Cardiac muscle cell (in vitro differentiated cells and primary cell): Measurements from ENCODE around the gene KDF1. TPM values are rescaled to one million over a fixed set of nuclear protein-coding genes. Genes with fewer than 3 reads are reported as not detected.

Experiments
- DNase-seq, 2 donors: peaks; one replicate each; pipeline versions ENCODE4 v3.0.0 to v3.0.0-alpha.2; 2010 to 2017; ENCODE audit warnings: low read depth in 1 of 2, low spot score in 1 of 2
- H3K27ac ChIP-seq: fragments of 200-600 bp; sonication (generic); 2 replicates; pipeline ENCODE4 v1.5.1; 2016
- H3K27me3 ChIP-seq: fragments of 200-600 bp; sonication (generic); 2 replicates; pipeline ENCODE4 v1.6.0; 2016; ENCODE audit warnings: control low read depth
- H3K36me3 ChIP-seq: fragments of 200-600 bp; sonication (generic); 2 replicates; pipeline ENCODE4 v1.5.1; 2016; ENCODE audit warnings: control low read depth
- H3K4me1 ChIP-seq: fragments of 200-600 bp; sonication (generic); 2 replicates; pipeline ENCODE4 v1.8.1; 2017; ENCODE audit warnings: low read depth, mild to moderate bottlenecking, mixed run types
- H3K4me3 ChIP-seq: fragments of 200-600 bp; sonication (generic); 2 replicates; pipeline ENCODE4 v1.5.1; 2016; ENCODE audit warnings: mild to moderate bottlenecking
- H3K9me3 ChIP-seq: fragments of 200-600 bp; sonication (generic); 2 replicates; pipeline ENCODE4 v1.5.1; 2017; ENCODE audit warnings: low read depth, mild to moderate bottlenecking, control low read depth
- polyA plus RNA-seq: library from polyadenylated mRNA; unstranded; fragments of >200 nt; fragmentation: Nextera tagmentation; extraction: Ambion mirVana; gene quantifications from 2 replicates; pipeline ENCODE4 v1.2.1, GENCODE V29; 2016
- total RNA-seq: library from RNA; depleted of rRNA; stranded (reverse); fragments of >200 nt; gene quantifications from 2 replicates; pipeline ENCODE4 v1.2.3, GENCODE V29; 2016
- TF ChIP-seq, protein P1 (sequence below): IDR thresholded peaks from 2 replicates; pipeline ENCODE4 v1.5.1; 2012; ENCODE audit warnings: low read depth, mild to moderate bottlenecking, low read length

Gene KDF1
- total and polyA plus RNA-seq, 2 experiments from 2014 or later = 0.35 to 0.63 TPM

DNA sequence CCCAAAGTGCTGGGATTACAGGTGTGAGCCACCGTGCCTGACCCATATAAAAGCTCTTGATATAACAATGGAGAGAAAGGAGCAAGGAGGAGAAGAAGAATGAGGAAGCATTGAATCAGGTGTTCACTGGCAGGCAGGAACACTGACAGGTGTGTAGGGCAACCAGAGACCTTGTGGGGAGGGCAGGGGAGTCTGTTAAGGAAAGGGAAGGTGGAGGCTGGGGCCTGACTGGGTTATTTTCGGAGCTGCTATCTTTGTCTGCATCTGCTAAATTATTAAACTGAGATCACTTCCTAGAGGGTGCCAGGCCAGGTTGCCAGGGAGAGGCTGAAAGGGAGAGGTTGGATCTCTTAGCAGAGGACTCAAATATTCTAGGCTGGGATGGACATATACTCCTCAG lies 26.4 kb upstream of the KDF1 start:
- Histone ChIP-seq H3K4me1 (no peaks in the 10 kb centered on the region), H3K36me3 (no peaks in the 10 kb centered on the region), H3K9me3 (no peaks in the 10 kb centered on the region), H3K4me3 (no peak overlapping the region), H3K27ac (no peak overlapping the region), H3K27me3 (peaks cover 34% of the 10 kb centered on the region)
- TF ChIP-seq, protein P1, sequence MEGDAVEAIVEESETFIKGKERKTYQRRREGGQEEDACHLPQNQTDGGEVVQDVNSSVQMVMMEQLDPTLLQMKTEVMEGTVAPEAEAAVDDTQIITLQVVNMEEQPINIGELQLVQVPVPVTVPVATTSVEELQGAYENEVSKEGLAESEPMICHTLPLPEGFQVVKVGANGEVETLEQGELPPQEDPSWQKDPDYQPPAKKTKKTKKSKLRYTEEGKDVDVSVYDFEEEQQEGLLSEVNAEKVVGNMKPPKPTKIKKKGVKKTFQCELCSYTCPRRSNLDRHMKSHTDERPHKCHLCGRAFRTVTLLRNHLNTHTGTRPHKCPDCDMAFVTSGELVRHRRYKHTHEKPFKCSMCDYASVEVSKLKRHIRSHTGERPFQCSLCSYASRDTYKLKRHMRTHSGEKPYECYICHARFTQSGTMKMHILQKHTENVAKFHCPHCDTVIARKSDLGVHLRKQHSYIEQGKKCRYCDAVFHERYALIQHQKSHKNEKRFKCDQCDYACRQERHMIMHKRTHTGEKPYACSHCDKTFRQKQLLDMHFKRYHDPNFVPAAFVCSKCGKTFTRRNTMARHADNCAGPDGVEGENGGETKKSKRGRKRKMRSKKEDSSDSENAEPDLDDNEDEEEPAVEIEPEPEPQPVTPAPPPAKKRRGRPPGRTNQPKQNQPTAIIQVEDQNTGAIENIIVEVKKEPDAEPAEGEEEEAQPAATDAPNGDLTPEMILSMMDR = no peak
- no peak for DNase-seq

DNA sequence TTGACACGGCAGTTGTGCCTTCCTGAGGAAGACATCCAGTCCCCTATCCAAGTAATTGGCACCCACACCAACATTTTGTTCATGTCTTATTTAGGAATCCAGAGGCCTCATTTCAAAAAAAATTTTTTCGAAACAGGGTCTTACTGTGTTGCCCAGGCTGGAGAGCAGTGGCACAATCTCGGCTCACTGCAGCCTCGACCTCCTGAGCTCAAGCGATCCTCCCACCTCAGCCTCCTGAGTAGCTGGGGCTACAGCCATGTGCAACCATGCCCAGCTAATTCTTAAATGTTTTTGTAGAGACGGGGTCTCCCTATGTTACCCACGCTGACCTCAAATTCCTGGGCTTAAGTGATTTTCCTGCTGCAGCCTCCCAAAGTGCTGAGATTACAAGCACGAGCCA lies 24.0 kb upstream of the KDF1 start:
- H3K27ac ChIP-seq = no peak overlapping the region
- TF ChIP-seq, protein P1 = no peak
- H3K4me3 ChIP-seq = no peak overlapping the region
- DNase-seq = no peak
- no peaks in the 10 kb centered on the region for H3K9me3 ChIP-seq
- H3K36me3 ChIP-seq = no peaks in the 10 kb centered on the region
- no peaks in the 10 kb centered on the region for H3K4me1 ChIP-seq
- H3K27me3 ChIP-seq = peaks cover 26% of the 10 kb centered on the region

DNA sequence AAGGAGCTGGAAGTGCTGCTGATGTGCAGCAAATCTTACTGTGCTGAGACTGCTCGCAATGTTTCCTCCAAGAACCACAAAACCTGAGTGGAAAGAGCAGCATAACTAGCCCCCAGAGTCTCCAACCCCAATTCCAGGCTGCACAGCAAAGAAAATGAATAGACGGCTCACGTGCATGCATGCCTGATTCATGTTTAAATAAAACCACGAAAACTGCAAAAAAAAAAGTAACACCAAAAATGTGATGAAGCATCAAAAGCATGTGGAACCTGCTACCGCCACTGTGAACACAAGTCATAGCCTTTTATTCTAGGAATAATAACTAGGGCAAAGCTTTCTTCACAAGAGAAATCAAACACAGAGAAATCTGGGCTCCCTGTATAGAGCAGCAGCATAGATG lies 23.6 kb upstream of the KDF1 start:
- DNase-seq = no peak
- no peak overlapping the region for H3K27ac ChIP-seq
- no peaks in the 10 kb centered on the region for H3K4me1 ChIP-seq
- H3K4me3 ChIP-seq = no peak overlapping the region
- peaks cover 26% of the 10 kb centered on the region for H3K27me3 ChIP-seq
- no peaks in the 10 kb centered on the region for H3K36me3 ChIP-seq
- TF ChIP-seq, protein P1 = no peak
- H3K9me3 ChIP-seq = no peaks in the 10 kb centered on the region

DNA sequence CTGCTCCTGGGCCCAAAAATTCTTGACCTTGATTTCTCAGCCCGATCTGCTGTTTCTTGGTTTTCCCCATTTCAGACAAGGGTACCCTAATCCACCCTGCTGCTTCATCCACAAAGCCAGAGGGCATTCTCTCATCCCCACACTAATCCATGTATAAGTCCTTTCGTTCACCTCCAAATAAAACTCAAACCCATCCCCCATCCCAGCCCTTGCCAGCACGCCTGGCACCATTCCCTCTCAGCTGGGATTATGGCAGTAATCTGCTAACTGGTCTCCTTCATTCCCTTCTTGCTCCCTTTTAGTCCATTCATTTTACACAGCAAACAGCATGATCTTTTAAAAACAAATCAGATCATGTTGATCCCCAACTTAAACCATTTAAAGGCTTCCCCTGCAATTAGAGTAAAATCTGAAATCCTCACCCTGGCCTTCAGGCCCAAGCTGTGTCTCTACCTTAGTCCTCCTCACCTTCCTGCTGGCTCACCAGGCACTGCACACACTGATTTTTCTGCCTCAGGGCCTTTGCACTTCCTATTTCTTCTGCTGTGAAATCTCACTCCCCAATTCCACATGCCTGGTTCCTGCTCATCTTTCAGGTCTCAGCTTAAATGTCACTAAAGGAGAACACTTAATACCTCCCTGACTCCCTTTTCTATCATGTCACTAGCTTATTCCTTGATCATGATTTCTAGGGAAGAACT lies 21.0 kb upstream of the KDF1 start:
- no peak for DNase-seq
- no peaks in the 10 kb centered on the region for H3K9me3 ChIP-seq
- TF ChIP-seq, protein P1 = no peak
- peaks cover 17% of the 10 kb centered on the region for H3K27me3 ChIP-seq
- H3K27ac ChIP-seq = no peak overlapping the region
- no peaks in the 10 kb centered on the region for H3K36me3 ChIP-seq
- H3K4me1 ChIP-seq = no peaks in the 10 kb centered on the region
- no peak overlapping the region for H3K4me3 ChIP-seq

DNA sequence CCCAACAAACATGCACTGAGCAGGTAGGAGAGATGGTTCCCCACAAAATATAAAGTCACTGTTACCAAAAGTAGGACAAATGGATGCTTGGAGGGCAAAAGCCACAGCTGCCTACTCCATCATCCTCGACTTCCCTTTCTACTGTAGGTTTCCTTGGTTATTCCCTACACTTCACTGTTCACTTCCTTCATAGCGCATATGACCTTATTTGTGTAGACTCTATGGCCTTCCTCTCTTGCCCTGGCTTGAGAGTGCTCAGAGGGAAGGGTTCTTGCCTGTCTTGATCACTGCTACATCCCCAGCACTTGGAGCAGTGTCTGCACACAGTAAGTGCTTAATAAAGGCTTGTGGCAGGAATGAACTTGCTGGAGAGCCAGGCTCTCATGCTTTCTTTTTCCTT lies 18.6 kb upstream of the KDF1 start:
- Histone ChIP-seq H3K9me3 (no peaks in the 10 kb centered on the region), H3K27me3 (peaks cover 1% of the 10 kb centered on the region), H3K4me3 (no peak overlapping the region), H3K27ac (no peak overlapping the region), H3K4me1 (no peaks in the 10 kb centered on the region), H3K36me3 (no peaks in the 10 kb centered on the region)
- no peak for DNase-seq
- TF ChIP-seq, protein P1 = no peak
